Ramos (cell line): ENCODE results near the gene AATK.

Experiments
- in situ Hi-C: fragments of 300-500 bp; cut with MboI; formaldehyde crosslinking; loops from one replicate; pipeline ENCODE4 v1.14.3; 2022; ENCODE audit warnings: low sequenced_read_pairs; ENCODE audit not compliant: unreplicated experiment

AATK gene

DNA sequence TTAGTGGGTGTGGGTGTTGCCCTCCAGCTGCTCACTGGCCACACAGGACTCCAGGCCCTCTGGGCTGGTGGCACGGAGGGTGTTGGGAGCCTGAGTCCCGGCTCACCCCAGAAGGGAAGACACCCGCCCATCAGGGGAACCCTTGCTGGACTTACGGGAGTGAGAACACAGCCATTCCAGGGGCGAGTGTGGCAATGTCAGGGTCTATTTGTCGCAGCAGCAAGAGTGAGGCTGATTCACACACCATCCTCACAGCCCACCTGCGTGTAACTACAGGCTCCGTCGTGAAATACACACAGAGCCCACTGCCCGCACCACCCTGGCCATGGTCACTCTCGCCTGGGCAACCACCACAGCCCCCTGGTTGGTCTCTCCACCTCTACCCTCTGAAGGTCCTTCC, 17.8 kb upstream of the AATK start:
- in situ Hi-C loops = no loop called here

DNA sequence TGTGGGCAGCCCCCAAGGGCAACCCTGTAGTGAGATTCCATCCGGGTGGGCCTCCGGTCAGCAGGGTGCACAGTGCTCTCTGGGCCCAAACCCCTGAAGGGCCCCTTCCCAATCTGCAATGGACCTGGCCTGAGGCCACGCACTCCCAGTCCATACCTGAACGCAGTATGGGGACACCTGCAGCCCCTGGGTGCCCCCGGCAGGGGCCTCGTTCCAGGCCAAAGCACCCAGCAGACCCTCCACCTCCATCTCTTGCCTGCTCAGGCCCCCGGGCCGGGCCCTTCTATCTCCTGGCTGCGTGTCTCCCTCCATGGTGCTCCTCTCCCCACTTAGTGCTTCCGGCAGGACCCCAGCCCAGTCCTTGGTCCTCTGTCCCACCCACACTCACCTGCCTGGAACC, 17.3 kb upstream of the AATK start:
- in situ Hi-C loops = no loop called here

DNA sequence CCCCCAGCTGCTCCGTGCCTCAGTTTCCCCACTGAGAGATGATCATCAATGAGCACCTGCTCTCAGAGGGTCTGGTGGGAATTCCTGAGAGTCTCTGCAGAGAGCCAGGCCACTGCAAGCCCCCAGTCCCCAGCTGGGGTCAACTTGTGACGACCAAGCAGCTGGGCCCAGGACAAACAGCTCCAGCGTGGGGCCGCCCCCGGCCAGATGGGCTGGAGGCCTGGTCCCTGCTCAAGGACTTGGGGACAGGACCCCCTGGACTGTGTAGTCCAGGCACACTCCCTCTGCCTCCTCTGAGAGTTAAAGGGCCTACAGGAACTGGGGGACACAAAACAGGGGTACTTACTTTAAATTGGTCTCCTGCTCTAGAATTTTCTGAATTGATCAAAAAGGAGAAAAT, 16.6 kb upstream of the AATK start:
- in situ Hi-C loops = no loop called here

GRCh38 chr17:81181811-81182185, 15.8 kb upstream of the AATK start:
- in situ Hi-C loops = no loop called here

DNA sequence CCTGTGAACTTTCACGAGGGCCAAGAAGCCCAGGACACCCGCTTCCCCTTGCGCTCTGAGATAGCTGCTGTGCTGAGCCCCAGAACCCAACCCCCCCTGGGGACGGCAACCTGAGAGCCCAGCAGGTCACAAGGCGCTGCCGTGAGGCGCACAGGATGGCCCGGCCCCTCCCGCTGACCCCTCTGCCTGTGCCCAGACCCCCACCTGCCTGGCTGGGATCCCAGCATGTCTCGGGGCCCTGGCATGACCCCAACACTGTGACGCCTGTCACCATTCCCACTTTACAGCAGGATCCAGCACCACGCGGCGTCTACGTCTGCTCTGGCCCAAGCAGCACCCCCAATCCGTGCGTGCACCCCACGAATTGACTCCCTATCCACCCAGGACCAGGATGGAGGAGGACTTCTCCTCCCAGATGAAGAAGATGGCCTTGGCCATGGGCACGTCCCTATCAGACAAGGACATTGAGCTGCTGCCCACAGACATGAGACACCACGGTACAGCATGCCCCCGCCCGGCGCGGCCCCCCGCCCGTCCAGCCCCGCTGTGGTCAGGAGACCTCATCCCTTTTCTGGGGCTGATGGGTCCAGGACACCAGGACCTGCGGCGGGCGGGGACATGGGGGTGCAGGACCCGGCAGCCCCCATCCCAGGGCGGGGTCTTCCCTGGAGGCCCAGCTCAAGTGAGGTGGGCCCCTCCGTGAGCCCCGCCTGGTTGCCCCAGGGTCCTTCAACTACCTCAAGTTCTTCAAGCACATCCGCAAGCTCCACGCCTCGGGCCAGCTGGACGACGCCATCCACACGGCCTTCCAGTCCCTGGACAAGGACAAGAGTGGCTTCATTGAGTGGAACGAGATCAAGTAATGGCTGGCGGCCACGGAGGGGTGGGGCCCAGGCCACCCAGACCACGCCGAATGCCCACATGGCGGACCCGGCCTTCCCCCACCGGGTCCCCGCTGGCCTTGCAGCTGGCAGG, 15.1 kb upstream of the AATK start:
- in situ Hi-C loops = no loop called here

DNA sequence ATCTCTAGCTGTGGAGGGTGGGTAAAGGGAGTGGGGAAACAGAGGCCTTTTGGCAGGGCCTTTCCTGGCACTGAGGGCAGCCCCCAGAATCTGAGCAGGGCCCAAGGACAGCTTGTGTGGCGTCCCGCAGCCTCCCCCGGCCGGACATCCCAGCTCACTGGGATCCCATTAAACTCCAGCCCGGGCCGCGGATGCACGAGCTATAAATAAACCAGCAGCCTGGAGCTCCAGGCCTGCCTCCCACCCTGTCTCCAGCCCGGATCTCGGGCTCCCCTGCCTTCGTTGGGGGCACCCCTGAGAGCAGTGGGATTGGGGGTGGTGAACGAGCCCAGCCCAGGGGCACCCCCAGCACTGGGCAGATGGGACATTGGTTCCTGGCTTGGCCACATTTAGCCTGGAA, 13.8 kb upstream of the AATK start:
- in situ Hi-C loops = no loop called here

GRCh38 chr17:81179220-81179619, 13.2 kb upstream of the AATK start:
- in situ Hi-C loops = no loop called here

GRCh38 chr17:81178136-81179091, 12.4 kb upstream of the AATK start:
- in situ Hi-C loops = no loop called here

- in situ Hi-C loops = no loop called here
Measured at GRCh38 chr17:81176666-81177065, 10.6 kb upstream of the AATK start.

GRCh38 chr17:81173762-81174155, 7.7 kb upstream of the AATK start:
- in situ Hi-C loops = no loop called here

GRCh38 chr17:81173052-81173761, 7.2 kb upstream of the AATK start:
- in situ Hi-C loops = no loop called here

DNA sequence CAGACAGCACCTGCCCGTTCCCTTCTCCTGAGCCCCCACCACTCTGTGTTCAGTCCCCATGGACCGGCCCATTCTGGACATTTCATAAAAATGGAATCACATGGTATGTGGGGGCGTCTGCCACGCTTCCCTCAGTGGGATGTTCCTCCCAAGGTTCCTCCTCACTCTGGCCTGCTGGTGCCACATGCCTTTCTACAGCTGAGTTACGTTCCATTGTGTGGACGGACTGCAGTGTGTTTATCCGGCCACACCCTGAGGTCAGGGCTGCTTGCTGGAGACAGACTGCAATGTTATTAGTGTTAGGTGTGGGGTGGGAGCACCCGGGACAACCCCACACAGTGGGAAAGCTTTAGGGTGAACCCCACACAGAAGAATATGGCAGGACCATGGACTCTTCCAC, 5.9 kb upstream of the AATK start:
- in situ Hi-C loops = no loop called here

DNA sequence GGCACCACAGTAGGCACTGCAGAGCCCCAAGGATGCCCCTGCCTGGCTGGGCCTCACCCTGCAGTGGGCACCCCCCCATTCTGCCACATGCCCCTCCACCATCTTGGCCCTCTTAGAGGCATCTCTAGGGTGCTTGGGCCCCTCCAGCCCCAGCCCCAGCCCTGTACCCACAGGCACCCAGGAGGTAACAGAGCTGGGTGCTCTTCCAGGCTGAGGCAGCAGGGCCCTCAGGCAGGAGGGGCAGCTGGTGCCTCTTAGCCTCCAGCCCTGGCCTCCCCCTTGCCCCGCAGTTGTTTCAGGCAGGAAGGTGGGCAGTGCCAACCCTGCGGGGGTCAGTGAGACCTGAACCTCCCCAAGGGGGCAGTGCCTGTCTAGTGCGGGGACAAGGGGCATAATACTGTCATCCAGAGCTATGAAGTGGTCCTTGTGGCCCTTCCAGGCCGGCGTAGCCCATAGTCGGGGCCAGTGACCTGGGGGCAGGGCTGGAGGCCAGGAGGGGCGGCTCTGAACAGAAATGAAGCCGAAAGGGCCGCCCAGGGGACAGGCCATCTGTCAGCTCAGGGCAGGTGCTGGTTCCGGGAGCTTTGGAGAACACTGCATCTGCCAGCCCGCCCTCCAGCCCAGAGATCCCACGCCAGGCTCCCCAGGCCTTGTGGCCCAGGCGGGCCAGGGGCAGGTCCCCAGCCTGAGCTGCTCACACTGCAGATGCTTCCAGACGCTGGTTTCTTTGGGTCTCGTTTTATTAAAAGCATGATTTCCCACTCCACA, 4.9 kb upstream of the AATK start:
- in situ Hi-C loops = no loop called here

DNA sequence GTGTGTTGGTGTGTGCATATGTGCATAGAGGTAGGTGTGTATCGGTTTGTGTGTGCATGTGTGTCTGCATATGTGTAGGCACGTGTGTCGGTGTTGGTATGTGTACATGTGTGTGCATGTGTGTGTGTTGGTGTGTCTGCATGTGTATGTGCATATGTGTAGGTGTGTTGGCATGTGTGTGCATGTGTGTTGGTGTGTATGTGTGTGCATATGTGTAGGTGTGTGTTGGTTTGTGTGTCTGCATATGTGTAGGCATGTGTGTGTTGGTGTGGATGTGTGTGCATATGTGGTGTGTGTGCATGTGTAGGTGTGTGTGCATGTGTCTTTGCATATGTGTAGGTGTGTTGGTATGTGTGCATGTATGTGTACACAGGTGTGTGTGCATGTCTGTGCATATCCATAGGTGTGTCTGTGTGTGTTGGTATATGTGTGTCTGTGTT, 3.9 kb upstream of the AATK start:
- in situ Hi-C loops = no loop called here

- in situ Hi-C loops = no loop called here
Measured at GRCh38 chr17:81167638-81168037, 1.6 kb upstream of the AATK start.

DNA sequence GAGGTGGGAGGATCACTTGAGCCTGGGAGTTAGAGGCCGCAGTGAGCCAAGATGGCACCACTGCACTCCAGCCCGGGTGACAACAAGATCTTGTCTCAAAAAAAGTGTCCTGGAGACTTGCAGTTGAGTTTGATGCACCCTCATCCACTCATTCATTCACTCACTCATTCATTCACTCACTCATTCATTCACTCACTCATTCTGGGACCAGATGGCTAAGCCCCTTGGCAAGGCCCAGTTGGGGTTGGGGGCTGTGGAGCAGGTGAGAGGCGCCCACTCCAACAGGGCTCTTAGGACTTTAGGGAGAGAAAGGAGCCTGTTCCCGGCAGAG, 1.1 kb upstream of the AATK start:
- in situ Hi-C loops = no loop called here

DNA sequence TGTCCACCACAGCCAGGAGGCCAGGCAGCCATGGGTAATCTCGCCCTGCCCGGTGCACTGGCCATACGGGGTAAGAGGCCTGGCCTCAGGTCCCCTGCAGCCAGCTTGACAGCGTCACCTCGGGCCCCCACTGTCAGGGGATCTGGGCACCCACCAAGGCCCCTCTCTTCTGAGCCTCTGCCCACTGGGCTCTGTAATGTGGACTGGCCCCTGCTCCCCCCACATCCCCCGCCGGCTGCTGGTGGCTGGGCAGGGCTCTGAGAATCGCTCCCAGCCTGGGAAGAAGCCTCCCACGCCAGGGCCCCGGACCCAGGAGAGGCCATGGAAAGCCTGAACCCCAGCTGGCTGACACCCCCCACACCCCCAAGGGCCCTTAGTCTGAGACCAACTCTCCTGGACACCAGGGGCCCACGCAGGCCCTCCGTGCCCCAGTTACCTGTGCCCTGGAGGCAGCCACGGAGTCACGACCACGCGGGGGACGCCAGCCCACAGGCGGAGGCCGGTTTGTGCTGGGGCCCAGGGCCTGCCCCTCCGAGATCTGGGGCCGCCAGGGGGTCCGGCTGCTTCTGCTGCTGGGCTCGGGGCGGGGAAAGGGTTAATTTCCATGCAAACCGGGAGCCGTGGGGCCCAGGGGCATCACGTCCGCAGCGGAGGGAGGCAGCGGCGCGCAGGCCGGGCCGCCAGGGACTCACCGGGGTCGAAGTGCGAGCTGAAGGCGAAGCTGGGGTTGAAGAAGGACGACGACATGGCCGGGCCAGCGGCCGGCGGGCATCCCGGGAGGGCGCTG, 582 bp downstream of the AATK start, which contains the start of gene PVALEF:
Gene PVALEF, plus strand, starts transcription at position 262 of the 787 bp plus-strand sequence. CDS start 15,720 bp downstream, outside the sequence.
- in situ Hi-C loops = no loop called here

- in situ Hi-C loops = no loop called here
Measured at GRCh38 chr17:81164371-81165245, 1.4 kb downstream of the AATK start.
